ENCODE measurements around the gene UBA7.
A peak's percentile ranks its signal among the peaks of the same experiment; 100 is the strongest.
"Not testable (repeated sequence)": the region's sequence is repeated elsewhere in the genome, so short reads cannot be mapped to it uniquely, and the experiment has no call there.

The UBA7 gene

DNA sequence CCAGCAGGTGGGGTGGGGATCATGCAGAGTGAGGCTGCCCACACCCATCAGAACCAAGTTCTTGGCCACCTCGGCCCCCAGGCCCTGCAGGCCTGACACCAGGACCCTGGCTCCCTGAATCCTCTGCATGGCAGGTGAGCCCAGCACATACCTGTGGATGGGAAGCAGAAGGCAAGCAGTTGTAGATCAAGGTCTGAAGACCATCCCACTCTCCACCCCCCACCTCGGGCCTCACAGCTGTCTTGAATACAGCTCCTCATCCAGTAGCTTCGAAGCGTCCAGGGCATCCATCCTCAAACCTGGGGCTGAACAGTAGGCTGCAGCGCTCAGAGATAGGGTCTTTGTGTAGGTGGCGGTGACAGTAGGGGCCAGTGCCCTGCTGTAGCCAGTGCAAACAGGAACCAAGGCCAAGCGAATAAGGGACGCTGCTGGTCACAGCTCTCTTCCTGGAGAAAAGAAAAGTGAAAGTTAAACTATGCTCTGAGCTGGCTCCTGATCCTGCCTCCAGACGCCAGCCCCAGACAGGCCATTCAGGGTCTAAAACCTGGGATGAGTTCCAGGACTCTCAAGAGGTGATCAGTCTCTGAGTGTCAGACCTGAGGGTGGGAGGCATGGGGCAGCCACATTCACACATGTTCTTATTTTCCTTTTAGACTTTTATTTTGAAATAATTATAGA is at the start of gene UBA7:
Gene UBA7, minus strand, starts transcription at position 457 of the 678 bp plus-strand sequence. Its CDS starts 166 bp downstream, at position 291.
- DNase-seq = peak; percentile 50

- DNase-seq = no peak
Measured at GRCh38 chr3:49859576-49860305, 46.0 kb upstream of the UBA7 start.

GRCh38 chr3:49856181-49857005 is 42.6 kb upstream of the UBA7 start, which contains the start of gene TRAIP:
Gene TRAIP (minus strand): TSS chr3:49856564. CDS start chr3:49856453, 111 bp downstream.
- peak; percentile 96 for DNase-seq

DNA sequence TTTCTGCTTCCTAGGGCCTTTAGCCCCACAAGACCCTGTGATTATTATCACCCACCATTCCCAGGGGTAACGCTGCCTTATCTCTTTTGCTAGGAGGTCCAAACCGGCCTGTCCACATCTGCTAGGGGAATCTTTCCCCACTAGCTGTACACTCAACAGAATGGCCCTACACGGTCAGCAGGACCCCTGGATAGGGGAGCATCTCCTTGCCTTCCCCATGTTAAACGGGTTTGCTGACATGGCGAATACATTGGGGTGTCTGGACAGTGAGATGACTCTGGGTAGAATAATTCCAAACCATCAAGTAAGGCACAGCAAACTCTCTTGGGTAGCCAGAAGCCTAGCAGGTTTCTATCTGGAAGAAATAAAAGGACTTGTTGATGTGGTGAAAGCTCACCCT is 41.9 kb upstream of the UBA7 start:
- no peak for DNase-seq

DNA sequence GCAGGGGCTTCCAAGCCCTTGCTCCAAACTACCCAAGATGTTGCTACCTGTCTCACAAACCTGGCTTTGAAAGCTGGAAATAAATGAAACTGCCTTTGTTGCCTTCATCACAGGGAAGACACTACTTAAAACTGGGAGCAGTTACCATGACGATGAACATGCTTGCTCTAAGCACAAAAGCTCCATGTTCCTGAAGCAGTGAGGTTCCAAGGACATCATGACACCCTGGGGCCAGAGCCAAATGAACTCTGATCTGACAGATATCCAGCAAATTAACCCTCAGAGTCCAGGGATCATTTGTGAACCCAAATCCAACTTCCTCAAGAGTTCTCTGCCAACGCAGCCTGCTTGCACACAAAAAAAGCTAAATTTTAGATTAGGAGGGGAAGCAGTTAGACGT is 31.9 kb upstream of the UBA7 start:
- DNase-seq = no peak

- no peak for DNase-seq
Measured at GRCh38 chr3:49844464-49845183, 30.9 kb upstream of the UBA7 start.

DNA sequence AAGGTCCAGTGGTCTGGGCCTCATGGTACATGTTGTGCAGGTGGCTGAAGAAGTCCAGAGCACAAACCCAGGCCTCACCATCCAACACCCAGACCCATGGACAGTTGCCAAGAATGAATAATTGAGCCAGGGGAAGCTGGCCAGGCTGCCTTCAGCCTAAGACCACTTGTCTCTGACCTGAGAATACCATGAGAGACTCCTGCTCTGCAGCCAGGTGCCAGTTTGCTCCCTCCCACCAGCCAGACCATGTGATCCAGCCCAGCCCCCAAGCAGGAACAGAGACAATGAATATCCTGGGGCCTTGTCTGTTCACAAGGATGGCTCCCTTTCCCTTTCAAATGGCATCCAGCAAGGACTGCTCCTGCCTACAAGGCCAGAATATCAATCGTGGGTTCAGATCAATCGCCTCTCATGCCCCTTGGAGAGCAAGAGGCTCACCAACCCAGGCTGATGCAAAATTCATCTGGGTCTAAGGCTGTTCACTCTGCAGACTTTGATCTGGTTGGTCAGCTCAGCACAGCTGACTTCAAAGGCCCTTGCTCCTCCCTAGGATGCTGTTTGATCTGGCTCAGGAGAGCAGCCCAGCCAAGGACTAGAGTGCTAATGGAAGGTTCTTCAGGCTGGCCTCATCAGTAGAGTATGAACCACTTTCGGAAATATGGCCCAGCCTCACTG is 29.2 kb upstream of the UBA7 start:
- no peak for DNase-seq

DNA sequence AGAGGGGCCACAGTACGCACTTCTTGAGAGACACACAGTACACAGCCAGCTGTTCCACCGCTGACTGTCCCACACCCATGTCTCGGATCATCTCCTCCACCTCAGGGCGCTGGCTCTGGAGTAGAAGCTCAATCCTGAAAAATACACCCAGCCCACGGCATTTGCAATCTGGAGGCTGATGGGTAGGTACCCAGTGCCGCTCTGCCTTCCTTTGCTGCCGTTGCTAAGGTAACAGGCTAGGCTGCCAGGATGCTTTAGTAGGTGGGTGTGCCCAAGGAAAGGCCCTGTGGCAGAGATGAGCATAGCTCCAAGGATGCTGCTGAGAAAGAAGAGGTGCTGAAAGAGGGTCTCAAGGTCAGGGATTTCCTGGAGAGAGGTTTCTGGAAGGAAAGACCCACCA is 28.1 kb upstream of the UBA7 start:
- no peak for DNase-seq

- peak; percentile 66 for DNase-seq
Measured at GRCh38 chr3:49841126-49841696, 27.5 kb upstream of the UBA7 start.

- DNase-seq = no peak
Measured at GRCh38 chr3:49840388-49840787, 26.6 kb upstream of the UBA7 start.

GRCh38 chr3:49839193-49839809 is 25.5 kb upstream of the UBA7 start:
- DNase-seq = peak; percentile 72

DNA sequence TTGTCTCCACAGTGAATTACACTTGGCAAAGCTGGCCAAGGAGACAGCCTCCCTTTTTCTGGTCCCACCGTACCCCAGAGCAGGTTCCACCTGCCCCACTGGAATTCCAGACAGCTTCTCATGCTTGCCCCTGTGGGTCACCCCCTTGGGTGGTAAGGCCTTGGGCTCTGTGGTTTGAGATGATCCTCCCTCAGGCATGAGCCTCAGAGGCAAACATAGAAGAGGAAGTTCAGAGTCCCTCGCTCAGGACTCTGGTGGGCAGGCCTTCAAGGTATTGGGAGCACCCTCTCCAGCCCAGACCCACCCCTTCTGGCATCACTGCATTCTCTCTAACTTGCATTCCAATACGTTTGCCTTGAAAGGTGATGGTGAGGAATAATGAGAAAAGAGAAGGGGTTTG is 17.6 kb upstream of the UBA7 start:
- no peak for DNase-seq

DNA sequence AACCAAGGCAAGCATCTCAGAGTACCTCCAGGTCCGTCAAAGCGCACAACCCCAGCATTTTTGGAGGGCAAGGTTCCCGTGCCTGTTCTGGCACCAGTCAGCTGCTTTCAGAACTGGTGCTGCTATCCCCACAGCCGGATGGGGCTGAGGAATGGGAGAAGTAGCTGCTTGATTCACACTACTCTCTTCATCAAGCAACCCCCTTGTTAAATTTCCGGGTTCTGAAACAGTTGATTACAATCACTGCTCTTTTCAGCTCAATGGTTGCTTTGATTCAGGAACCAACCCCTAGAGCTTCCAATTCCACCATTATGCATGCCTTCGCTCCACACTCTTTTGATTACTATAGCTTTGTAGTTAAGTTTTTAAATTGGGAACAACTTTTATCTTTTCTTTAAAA is 12.3 kb upstream of the UBA7 start:
- DNase-seq = no peak

- not testable (repeated sequence) for DNase-seq
Measured at GRCh38 chr3:49823131-49823530, 9.4 kb upstream of the UBA7 start.

DNA sequence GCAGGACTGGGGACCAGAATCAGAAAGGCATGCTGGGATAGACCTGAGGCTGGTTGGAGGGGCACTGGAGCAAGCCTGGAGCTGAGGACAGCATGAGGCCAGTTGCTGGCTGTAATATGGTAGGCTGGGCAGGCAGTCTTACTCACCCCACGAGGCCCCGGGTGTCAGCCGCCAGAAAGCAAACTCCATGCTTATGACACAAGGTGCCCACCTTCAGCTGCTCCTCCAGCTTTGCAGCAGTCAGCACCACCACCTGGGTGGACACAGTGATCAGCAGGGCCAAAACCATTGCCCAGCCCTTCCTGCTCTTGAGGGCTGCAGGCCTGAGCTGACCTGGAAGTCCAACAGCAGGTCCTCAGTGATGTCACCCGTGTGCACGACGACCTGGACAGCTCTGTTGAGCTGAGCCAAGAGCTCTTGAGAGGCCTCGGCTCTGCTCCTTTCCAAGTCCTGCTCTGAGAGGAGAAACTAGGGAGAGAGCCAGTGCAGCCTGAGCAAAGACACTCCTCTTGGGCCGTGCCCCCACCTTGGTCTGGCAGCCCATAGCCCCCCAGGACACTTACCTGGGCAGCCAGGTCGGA is 747 bp downstream of the UBA7 start:
- peak; percentile 42 for DNase-seq

- DNase-seq = peak; percentile 56
Measured at GRCh38 chr3:49807431-49808114, 6.2 kb downstream of the UBA7 start.

DNA sequence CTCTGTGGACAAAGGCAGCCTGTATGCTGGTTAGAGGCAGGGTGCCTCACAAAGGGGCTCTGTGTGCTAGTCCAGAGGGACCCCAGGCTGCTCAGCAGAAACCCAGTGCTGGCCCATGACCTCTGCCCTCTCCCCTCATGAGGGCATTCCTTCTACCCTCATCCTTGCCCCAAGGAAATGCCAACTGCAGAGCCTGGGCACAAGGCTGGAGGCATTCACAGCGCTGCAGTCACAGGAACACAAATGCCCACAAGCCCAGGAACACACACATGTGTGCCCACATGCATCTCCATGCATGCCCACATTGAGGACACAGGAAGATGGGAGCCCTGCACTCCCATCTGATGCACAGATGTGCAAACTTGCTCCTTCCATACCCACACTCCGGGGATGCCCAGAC is 6.9 kb downstream of the UBA7 start:
- DNase-seq = no peak

DNA sequence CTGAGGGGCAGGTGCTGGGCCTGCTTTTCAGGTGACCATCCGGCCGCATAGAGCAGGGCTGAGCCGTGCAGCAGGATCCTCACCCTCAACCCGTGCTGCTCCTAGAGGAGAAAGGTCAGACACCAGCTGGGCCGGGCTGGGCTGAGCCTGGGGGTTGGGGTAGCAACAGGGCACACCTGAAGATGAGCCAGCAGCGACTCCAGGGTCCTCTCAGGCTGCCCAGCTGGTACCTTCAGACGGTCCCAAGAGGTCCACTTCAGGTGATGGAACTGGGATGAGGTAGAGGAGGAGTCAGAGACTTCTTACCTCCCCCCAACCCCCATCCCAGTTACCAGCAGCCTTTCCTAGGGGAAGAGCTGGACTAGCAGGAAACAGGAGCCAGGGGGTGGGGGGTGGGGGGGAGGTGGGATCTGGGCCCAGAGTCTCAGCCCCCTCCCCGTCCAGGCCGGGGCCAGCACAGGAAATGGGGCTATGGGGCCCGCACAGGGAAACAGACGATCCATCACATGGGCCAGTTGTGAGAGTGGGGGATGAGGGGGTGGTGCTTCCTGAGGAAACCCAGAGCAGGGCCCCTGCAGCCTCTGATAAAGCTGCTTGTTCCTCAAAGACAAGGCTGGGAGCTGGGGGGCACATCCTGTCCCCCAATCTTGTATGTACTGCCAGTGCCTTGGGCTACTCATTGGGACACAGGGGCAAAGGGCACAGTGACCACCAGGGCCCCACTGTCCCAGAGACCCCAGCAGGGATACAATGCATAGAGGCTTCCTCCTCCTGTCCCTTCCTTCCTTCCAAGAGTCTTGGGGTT is 7.7 kb downstream of the UBA7 start:
- no peak for DNase-seq

GRCh38 chr3:49805367-49805782 is 8.4 kb downstream of the UBA7 start:
- no peak for DNase-seq

Measured in islet precursor cell (in vitro differentiated cells).